ENCODE data around the gene GLCE. TPM values are rescaled to one million over a fixed set of nuclear protein-coding genes. Genes with fewer than 3 reads are reported as not detected.
"Not testable (repeated sequence)": the region's sequence is repeated elsewhere in the genome, so short reads cannot be mapped to it uniquely, and the experiment has no call there.

Gene GLCE
- total RNA-seq, 2 donors from 2014 or later, result 3.8 to 5.0 TPM

DNA sequence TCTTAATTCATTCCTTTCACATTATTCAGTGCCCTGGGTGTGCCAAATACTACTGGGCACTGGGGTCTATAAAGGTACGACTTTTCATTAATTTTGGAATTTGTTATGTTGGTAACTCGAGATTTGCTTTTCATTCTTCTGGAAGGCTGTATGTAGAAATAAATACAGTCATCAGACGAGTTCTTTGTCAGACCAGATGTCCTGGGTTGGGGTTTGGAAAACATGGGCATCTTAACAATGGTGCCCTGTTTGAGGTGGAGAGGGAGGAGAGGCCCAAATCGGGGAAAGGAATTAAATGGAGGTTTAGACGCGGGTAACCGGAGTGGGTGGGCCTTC lies 662 bp upstream of the GLCE start:
- ATAC-seq (replicated peaks), result no peak
- H3K4me1 Mint-ChIP-seq, result peaks cover 11% of the 10 kb centered on the region

DNA sequence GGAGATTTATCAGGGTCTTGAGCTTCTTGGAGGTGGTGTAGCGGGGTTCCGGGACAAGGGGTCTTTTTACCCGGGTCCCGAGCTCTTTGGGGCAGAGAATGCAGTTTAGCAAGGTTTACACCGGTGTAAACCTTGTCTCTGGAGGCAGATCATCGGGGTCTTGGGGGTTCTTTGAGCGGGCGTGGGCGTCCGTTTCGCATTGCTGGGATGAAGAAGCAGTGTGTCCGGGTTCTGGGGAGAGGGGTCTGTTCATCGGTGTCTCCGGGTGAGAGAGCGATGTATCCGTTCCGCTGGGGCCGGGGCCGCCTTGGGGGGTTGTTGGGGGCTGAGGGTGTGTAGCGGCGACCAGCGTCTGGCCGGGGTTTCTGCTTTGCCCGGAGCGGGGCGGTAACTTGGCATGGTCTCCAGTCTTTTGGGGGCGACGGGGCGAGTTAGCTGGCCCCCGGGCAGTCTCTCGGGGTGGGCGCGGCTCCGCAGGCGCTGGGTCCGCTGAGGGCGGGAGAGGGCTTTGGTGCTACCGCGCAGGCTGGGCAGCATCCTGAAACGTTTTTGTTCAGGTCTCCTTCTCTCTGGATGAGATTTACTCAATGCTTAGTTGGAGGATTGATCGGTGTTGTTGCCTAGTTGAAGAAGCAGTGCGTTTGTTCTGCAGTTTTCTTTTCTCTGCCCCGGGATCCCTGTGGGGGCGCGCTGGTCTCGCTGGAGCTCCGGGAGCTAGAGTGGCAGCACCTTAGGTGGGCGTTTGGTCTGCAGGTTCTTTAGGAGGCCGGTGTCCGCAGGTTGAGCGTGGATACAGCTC lies 843 bp downstream of the GLCE start:
- Mint-ChIP-seq H3K4me1 (peaks cover 15% of the 10 kb centered on the region), H3K4me3 (peak overlapping the region; percentile 96), H3K27me3 (no peaks in the 10 kb centered on the region), H3K9me3 (no peaks in the 10 kb centered on the region), H3K27ac (peak overlapping the region; percentile 95), H3K36me3 (ENCODE audit: low read depth) (peaks cover 5% of the 10 kb centered on the region)
- ATAC-seq (replicated peaks), result no peak

More for the DNA sequence above, 662 bp upstream of the GLCE start:
- Mint-ChIP-seq H3K36me3 (ENCODE audit: low read depth) (peaks cover 5% of the 10 kb centered on the region), H3K9me3 (no peaks in the 10 kb centered on the region), H3K4me3 (peak overlapping the region; percentile 96), H3K27me3 (peaks cover 9% of the 10 kb centered on the region), H3K27ac (peak overlapping the region; percentile 95)

DNA sequence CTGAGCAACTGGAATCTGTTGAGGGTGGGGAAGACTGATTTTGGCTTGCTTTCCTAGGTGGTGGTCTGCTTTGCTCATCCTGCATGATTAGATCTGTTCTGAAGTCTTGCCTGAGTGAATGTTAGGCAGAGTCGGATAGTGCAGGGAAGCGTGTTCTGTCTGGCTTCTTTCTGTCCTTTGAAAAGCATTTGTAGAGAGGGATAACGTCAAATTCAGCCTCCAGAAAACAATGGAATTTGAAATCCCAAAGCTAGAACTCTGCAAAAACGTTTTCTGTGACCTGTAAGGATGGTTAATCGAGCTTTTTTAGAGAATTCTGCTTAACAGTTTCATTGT lies 1.4 kb downstream of the GLCE start:
- ATAC-seq (replicated peaks), result no peak
- Mint-ChIP-seq H3K9me3 (no peaks in the 10 kb centered on the region), H3K4me1 (peaks cover 15% of the 10 kb centered on the region), H3K36me3 (ENCODE audit: low read depth) (peaks cover 5% of the 10 kb centered on the region), H3K27me3 (no peaks in the 10 kb centered on the region), H3K4me3 (peak overlapping the region; percentile 96), H3K27ac (peak overlapping the region; percentile 95)

GRCh38 chr15:69163141-69163669 lies 2.8 kb downstream of the GLCE start:
- H3K9me3 Mint-ChIP-seq, result no peaks in the 10 kb centered on the region
- no peak overlapping the region for H3K4me3 Mint-ChIP-seq
- no peak for ATAC-seq (replicated peaks)
- H3K36me3 Mint-ChIP-seq (ENCODE audit: low read depth), result peaks cover 5% of the 10 kb centered on the region
- H3K27me3 Mint-ChIP-seq, result no peaks in the 10 kb centered on the region
- H3K4me1 Mint-ChIP-seq, result peaks cover 15% of the 10 kb centered on the region
- H3K27ac Mint-ChIP-seq, result no peak overlapping the region

- ATAC-seq (replicated peaks), result no peak
- Mint-ChIP-seq H3K27me3 (no peaks in the 10 kb centered on the region), H3K4me1 (peaks cover 10% of the 10 kb centered on the region), H3K4me3 (no peak overlapping the region), H3K27ac (no peak overlapping the region), H3K36me3 (ENCODE audit: low read depth) (peaks cover 2% of the 10 kb centered on the region), H3K9me3 (no peaks in the 10 kb centered on the region)
These were observed 4.6 kb downstream of the GLCE start for GRCh38 chr15:69164807-69165636.

DNA sequence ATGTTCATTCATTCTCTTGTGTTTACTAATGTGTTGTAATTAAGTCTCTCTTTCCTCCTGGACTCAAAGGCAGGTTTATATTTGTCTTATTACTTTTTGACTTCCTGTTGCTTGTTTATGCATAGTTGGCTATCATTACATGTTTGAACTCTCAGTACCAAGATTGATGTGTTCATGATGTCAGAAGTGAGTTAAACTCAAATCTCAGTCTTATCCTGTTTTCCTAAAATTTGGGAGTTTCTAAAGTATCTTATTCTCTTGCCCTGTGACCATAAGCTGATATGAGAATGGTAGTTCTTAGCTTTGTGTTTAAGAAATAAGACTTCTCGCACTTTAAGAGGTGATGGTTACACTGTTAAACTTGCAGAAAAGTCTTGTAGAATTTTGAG lies 5.2 kb downstream of the GLCE start:
- Mint-ChIP-seq H3K4me1 (peaks cover 10% of the 10 kb centered on the region), H3K36me3 (ENCODE audit: low read depth) (no peaks in the 10 kb centered on the region), H3K9me3 (no peaks in the 10 kb centered on the region), H3K4me3 (no peak overlapping the region), H3K27ac (no peak overlapping the region), H3K27me3 (no peaks in the 10 kb centered on the region)
- ATAC-seq (replicated peaks), result no peak

DNA sequence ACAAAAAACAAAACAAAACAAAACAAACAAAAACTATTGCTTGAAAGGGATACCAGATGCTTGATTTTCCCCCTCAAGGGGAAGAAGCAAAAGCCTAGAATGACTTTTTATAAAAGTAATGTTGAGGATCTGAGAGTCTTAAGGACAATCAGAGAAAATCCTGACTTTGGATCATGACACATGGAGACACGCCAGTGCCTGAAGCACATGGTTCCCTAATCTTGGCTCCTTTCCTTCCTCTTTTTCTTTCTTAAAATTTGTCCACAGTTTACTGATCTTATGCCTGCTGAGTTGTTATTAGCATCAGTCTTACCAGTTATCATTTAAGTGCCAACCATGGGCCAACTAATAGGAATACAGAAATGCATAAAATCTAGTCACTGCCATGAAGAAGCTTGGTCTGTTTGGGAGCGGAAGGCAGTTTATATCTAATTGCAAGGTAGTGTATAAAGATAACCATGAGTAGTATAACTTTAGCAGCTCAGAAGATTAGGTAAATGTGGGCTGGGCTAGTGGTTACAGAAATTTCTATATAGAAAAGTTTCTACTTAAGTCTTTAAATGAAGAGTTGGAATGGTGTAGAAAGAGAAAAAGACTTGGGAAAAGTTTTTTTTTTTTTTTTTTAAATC lies 6.9 kb downstream of the GLCE start:
- H3K27me3 Mint-ChIP-seq, result no peaks in the 10 kb centered on the region
- no peak for ATAC-seq (replicated peaks)
- H3K4me1 Mint-ChIP-seq, result peaks cover 4% of the 10 kb centered on the region
- no peaks in the 10 kb centered on the region for H3K9me3 Mint-ChIP-seq
- H3K27ac Mint-ChIP-seq, result no peak overlapping the region
- H3K4me3 Mint-ChIP-seq, result no peak overlapping the region
- no peaks in the 10 kb centered on the region for H3K36me3 Mint-ChIP-seq (ENCODE audit: low read depth)

DNA sequence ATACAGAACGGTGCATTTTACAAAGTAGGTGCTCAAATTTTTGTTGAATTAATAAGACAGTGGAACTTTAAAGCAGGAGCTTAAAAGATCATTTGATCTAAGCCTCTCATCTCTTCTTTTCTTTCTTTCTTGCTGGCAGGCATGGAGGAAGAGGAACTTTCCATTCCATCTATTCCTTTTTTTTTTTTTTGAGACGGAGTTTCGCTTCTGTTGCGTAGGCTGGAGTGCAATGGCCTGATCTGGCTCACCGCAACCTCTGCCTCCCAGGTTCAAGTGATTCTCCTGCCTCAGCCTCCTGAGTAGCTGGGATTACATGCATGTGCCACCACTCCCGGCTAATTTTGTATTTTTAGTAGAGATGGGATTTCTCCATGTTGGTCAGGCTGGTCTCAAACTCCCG lies 7.9 kb downstream of the GLCE start:
- H3K36me3 Mint-ChIP-seq (ENCODE audit: low read depth); H3K27ac Mint-ChIP-seq; H3K4me3 Mint-ChIP-seq; ATAC-seq (replicated peaks); H3K27me3 Mint-ChIP-seq; H3K9me3 Mint-ChIP-seq; H3K4me1 Mint-ChIP-seq: not testable (repeated sequence)

- not testable (repeated sequence) for ATAC-seq (replicated peaks); H3K36me3 Mint-ChIP-seq (ENCODE audit: low read depth)
These were observed 9.1 kb downstream of the GLCE start for GRCh38 chr15:69169540-69169939.

DNA sequence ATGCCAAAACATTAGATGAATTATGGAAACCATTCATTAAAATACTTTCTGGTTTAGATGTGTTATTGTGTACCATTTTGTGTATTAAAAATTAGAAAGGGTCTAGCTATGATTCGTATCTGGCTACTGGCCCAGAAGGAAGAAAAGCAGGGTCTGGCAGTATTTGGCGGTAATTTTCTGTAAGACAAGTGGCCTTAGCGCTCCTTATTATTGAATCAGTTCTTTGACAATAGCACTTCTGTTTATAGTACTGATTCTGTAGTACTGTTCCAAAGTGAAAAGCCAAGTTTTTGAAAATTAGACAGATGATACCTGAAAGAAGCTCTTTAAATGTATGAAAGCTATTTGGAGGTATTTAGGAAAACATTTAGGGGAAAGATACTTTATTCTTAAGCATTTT lies 10.2 kb downstream of the GLCE start:
- no peak for ATAC-seq (replicated peaks)
- H3K4me3 Mint-ChIP-seq, result no peak overlapping the region
- H3K36me3 Mint-ChIP-seq (ENCODE audit: low read depth), result no peaks in the 10 kb centered on the region
- H3K27ac Mint-ChIP-seq, result no peak overlapping the region
- peaks cover 1% of the 10 kb centered on the region for H3K4me1 Mint-ChIP-seq
- H3K9me3 Mint-ChIP-seq, result no peaks in the 10 kb centered on the region
- H3K27me3 Mint-ChIP-seq, result no peaks in the 10 kb centered on the region

More at GRCh38 chr15:69169540-69169939, 9.1 kb downstream of the GLCE start:
- not testable (repeated sequence) for H3K27me3 Mint-ChIP-seq, H3K4me3 Mint-ChIP-seq, H3K9me3 Mint-ChIP-seq, H3K4me1 Mint-ChIP-seq, H3K27ac Mint-ChIP-seq

GRCh38 chr15:69172847-69173246 lies 12.4 kb downstream of the GLCE start:
- no peaks in the 10 kb centered on the region for H3K9me3 Mint-ChIP-seq
- H3K4me3 Mint-ChIP-seq, result no peak overlapping the region
- no peaks in the 10 kb centered on the region for H3K27me3 Mint-ChIP-seq
- no peak for ATAC-seq (replicated peaks)
- H3K36me3 Mint-ChIP-seq (ENCODE audit: low read depth), result no peaks in the 10 kb centered on the region
- H3K27ac Mint-ChIP-seq, result no peak overlapping the region
- H3K4me1 Mint-ChIP-seq, result no peaks in the 10 kb centered on the region

DNA sequence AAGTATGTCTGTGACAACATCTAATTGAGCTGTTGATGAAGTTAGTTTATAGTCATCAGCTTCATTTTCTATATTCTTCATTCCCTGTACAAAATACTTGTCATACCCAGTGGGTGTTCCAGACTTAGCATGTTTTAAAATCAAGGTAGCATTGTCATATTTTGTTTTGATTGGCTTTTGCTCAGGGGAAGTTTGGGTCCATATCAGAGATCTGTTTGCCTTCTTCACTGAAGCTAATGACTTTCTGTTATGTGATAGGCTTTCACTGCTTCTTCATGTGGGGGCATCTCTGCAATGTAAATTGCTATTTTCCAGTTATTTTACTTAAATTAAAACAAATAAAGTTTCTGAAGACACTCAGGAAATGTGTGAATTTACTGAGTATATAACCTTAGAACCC lies 15.1 kb downstream of the GLCE start:
- no peaks in the 10 kb centered on the region for H3K4me1 Mint-ChIP-seq
- H3K27ac Mint-ChIP-seq, result no peak overlapping the region
- H3K36me3 Mint-ChIP-seq (ENCODE audit: low read depth), result no peaks in the 10 kb centered on the region
- H3K4me3 Mint-ChIP-seq, result no peak overlapping the region
- no peaks in the 10 kb centered on the region for H3K9me3 Mint-ChIP-seq
- no peak for ATAC-seq (replicated peaks)
- no peaks in the 10 kb centered on the region for H3K27me3 Mint-ChIP-seq

- no peaks in the 10 kb centered on the region for H3K27me3 Mint-ChIP-seq
- H3K27ac Mint-ChIP-seq, result no peak overlapping the region
- H3K9me3 Mint-ChIP-seq, result no peaks in the 10 kb centered on the region
- no peaks in the 10 kb centered on the region for H3K36me3 Mint-ChIP-seq (ENCODE audit: low read depth)
- H3K4me3 Mint-ChIP-seq, result no peak overlapping the region
- no peak for ATAC-seq (replicated peaks)
- no peaks in the 10 kb centered on the region for H3K4me1 Mint-ChIP-seq
These were observed 21.0 kb downstream of the GLCE start for GRCh38 chr15:69181424-69181823.

DNA sequence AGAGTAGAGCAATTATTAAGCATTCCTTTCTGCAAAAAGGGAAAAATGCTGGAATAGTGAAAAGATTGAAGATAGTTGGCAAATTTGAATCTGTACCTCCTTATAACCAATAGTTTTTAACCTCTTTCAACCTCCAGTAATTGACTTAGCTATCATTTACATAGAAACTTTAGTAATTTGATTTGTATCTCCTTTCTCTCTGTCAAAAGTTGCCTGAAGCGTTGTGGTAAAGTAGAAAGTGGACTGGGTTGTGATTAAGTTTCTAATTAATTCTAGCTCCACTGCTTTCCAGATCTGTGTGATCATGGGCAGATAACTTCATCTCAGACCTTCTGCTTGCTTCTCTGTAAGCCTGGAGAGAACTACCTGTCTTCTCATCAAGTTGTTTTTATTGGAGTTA lies 24.8 kb downstream of the GLCE start:
- H3K27ac Mint-ChIP-seq, result no peak overlapping the region
- H3K4me3 Mint-ChIP-seq, result no peak overlapping the region
- H3K4me1 Mint-ChIP-seq, result no peaks in the 10 kb centered on the region
- H3K36me3 Mint-ChIP-seq (ENCODE audit: low read depth), result no peaks in the 10 kb centered on the region
- no peak for ATAC-seq (replicated peaks)
- H3K9me3 Mint-ChIP-seq, result peaks cover 3% of the 10 kb centered on the region
- no peaks in the 10 kb centered on the region for H3K27me3 Mint-ChIP-seq

- H3K27me3 Mint-ChIP-seq, result no peaks in the 10 kb centered on the region
- no peak for ATAC-seq (replicated peaks)
- no peak overlapping the region for H3K27ac Mint-ChIP-seq
- H3K4me3 Mint-ChIP-seq, result no peak overlapping the region
- no peaks in the 10 kb centered on the region for H3K4me1 Mint-ChIP-seq
- no peaks in the 10 kb centered on the region for H3K36me3 Mint-ChIP-seq (ENCODE audit: low read depth)
- H3K9me3 Mint-ChIP-seq, result peaks cover 6% of the 10 kb centered on the region
These were observed 25.3 kb downstream of the GLCE start for GRCh38 chr15:69185706-69186105.
